Stomach (tissue), 4 donors: ENCODE data around the gene RNU6-9.

ENCODE experiments used
- EP300 ChIP-seq: sonication (generic); formaldehyde crosslinking; IDR thresholded peaks from one replicate; pipeline ENCODE4 v1.6.1; 2017; ENCODE audit warnings: antibody characterized with exemption
- POLR2AphosphoS5 ChIP-seq, 3 donors: sonication (generic); formaldehyde crosslinking; IDR thresholded peaks; one replicate each; pipeline ENCODE4 v1.6.1; 2016; ENCODE audit warnings: antibody characterized with exemption in 3 of 3
- TF ChIP-seq, protein P1 (sequence below), 7 experiments: fragments of 450-650 bp in 4 of 7; fragments of 200-600 bp in 3 of 7; sonication (generic) in 3 of 7; IDR thresholded peaks; one replicate each; pipeline ENCODE4 v1.5.1; 2016 to 2019; ENCODE audit warnings: antibody characterized with exemption in 7 of 7, control low read depth in 2 of 7, mild to moderate bottlenecking in 1 of 7

DNA sequence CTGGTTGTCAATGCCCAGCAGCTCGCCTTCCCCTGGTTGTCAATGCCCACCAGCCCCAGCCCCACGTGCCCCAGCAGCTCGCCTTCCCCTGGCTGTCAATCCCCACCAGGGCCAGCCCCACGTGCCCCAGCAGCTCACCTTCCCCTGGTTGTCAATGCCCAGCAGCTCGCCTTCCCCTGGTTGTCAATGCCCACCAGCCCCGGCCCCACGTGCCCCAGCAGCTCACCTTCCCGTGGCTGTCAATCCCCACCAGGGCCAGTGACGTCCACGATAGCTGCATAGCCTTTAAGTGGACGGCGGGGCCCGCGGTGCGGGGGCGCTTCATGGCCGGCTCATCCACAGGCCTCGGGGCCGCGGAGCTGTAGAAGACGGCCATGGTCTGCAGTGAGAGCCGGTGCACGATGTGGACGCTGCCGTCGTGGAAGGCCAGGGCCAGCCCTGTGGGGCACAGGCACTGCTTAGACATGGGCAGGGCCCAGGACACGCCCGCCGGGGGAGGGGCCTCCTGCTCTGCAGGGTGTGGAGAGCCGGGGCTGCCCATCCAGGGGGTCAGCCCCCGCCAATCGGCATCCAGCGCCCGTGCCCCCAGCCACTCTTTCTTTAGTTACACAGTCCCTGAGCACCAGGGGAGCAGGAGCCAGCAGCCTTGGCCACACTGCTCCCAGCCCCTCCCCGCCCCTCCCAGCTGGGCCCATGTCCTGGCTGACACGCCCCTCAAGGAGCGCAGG, 13.4 kb upstream of the RNU6-9 start:
- no peak for TF ChIP-seq POLR2AphosphoS5 (IDR thresholded peaks at IDR 0.05)
- TF ChIP-seq, protein P1, sequence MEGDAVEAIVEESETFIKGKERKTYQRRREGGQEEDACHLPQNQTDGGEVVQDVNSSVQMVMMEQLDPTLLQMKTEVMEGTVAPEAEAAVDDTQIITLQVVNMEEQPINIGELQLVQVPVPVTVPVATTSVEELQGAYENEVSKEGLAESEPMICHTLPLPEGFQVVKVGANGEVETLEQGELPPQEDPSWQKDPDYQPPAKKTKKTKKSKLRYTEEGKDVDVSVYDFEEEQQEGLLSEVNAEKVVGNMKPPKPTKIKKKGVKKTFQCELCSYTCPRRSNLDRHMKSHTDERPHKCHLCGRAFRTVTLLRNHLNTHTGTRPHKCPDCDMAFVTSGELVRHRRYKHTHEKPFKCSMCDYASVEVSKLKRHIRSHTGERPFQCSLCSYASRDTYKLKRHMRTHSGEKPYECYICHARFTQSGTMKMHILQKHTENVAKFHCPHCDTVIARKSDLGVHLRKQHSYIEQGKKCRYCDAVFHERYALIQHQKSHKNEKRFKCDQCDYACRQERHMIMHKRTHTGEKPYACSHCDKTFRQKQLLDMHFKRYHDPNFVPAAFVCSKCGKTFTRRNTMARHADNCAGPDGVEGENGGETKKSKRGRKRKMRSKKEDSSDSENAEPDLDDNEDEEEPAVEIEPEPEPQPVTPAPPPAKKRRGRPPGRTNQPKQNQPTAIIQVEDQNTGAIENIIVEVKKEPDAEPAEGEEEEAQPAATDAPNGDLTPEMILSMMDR (IDR thresholded peaks at IDR 0.05), result no peak
- TF ChIP-seq EP300, result no peak
